Activated CD4-positive, alpha-beta T cell treated with anti-CD3 and anti-CD28 coated beads, Interleukin-2, Interleukin-6, amounts not matched to agents 100 ng/mL and 50 ng/mL, durations not matched to agents 16 hours and 8 hours (primary cell): ENCODE results near the gene CD81.

Experiments
- DNase-seq: peaks from one replicate; pipeline ENCODE4 v3.0.0-alpha.2; 2020

Gene CD81

GRCh38 chr11:2408671-2409070 lies 31.6 kb downstream of the CD81 start:
- DNase-seq: no peak

GRCh38 chr11:2409126-2409525 lies 32.0 kb downstream of the CD81 start:
- DNase-seq: no peak

- no peak for DNase-seq
Observed at GRCh38 chr11:2409611-2410468, 32.7 kb downstream of the CD81 start.

GRCh38 chr11:2410616-2411015 lies 33.5 kb downstream of the CD81 start:
- no peak for DNase-seq

GRCh38 chr11:2411446-2412305 lies 34.6 kb downstream of the CD81 start:
- DNase-seq: no peak

GRCh38 chr11:2412323-2412722 lies 35.2 kb downstream of the CD81 start:
- DNase-seq: no peak

GRCh38 chr11:2413742-2414579 lies 36.9 kb downstream of the CD81 start:
- no peak for DNase-seq

GRCh38 chr11:2414616-2415015 lies 37.5 kb downstream of the CD81 start:
- DNase-seq: no peak

GRCh38 chr11:2415171-2415570 lies 38.1 kb downstream of the CD81 start:
- no peak for DNase-seq

GRCh38 chr11:2415601-2416380 lies 38.7 kb downstream of the CD81 start:
- no peak for DNase-seq

- DNase-seq: no peak
Observed at GRCh38 chr11:2416765-2417164, 39.7 kb downstream of the CD81 start.

- DNase-seq: no peak
Observed at GRCh38 chr11:2417856-2418692, 41.0 kb downstream of the CD81 start.

- DNase-seq: no peak
Observed at GRCh38 chr11:2418693-2419360, 41.7 kb downstream of the CD81 start.

- peak; percentile 69 for DNase-seq
Observed at GRCh38 chr11:2419638-2420501, 42.8 kb downstream of the CD81 start.

- peak; percentile 73 for DNase-seq
Observed at GRCh38 chr11:2420502-2421225, 43.6 kb downstream of the CD81 start.

- DNase-seq: no peak
Observed at GRCh38 chr11:2421226-2421994, 44.3 kb downstream of the CD81 start.

GRCh38 chr11:2421996-2422395 lies 44.9 kb downstream of the CD81 start:
- DNase-seq: no peak
